K562 (cell line): ENCODE data around the gene MUC5B.

Source experiments
- ATF1 ChIP-seq, 2 experiments: fragments of 450-650 bp in 1 of 2; IDR thresholded peaks; 2 replicates each; pipeline ENCODE4 v1.6.1; 2016; ENCODE audit warnings: missing compliant biosample characterization in 1 of 2, missing genetic modification characterization in 1 of 2
- ATF7 ChIP-seq: fragments of 450-650 bp; IDR thresholded peaks from 2 replicates; pipeline ENCODE4 v1.7.1; 2014; ENCODE audit warnings: mild to moderate bottlenecking, moderate library complexity
- ESRRA ChIP-seq: fragments of 450-650 bp; IDR thresholded peaks from 2 replicates; pipeline ENCODE4 v1.6.1; 2014; ENCODE audit warnings: low read depth, mild to moderate bottlenecking, moderate library complexity, borderline replicate concordance
- NCOA2 ChIP-seq, 2 experiments: fragments of 450-650 bp; IDR thresholded peaks; 2 replicates each; pipeline ENCODE4 v1.6.1; 2018; ENCODE audit warnings: mild to moderate bottlenecking in 2 of 2, moderate library complexity in 1 of 2; ENCODE audit not compliant: partially characterized antibody in 2 of 2
- PTBP1 ChIP-seq: fragments of 200-400 bp; formaldehyde crosslinking; IDR thresholded peaks from 2 replicates; pipeline ENCODE4 v1.6.1; 2017; ENCODE audit warnings: low read depth, low read length
- RBM22 ChIP-seq: fragments of 200-400 bp; formaldehyde crosslinking; IDR thresholded peaks from 2 replicates; pipeline ENCODE4 v1.6.1; 2018; ENCODE audit warnings: low read length, low read depth; ENCODE audit not compliant: poor library complexity, severe bottlenecking
- TCF7L2 ChIP-seq: fragments of 150-350 bp; IDR thresholded peaks from 2 replicates; pipeline ENCODE4 v1.6.1; 2016; ENCODE audit warnings: low read depth, mild to moderate bottlenecking, low read length, moderate library complexity
- TRIM24 ChIP-seq, 2 experiments: fragments of 450-650 bp; IDR thresholded peaks; 2 replicates each; pipeline ENCODE4 v1.6.1; 2016
- TRIM28 ChIP-seq: fragments of 450-650 bp; IDR thresholded peaks from 2 replicates; pipeline ENCODE4 v1.6.1; 2017
- XRCC5 ChIP-seq: fragments of 200-400 bp; formaldehyde crosslinking; IDR thresholded peaks from 2 replicates; pipeline ENCODE4 v1.6.1; 2017; ENCODE audit warnings: low read depth, mild to moderate bottlenecking, low read length
- ZBTB7A ChIP-seq: IDR thresholded peaks from 2 replicates; pipeline ENCODE4 v1.6.1; 2011; ENCODE audit warnings: low read depth, mild to moderate bottlenecking, low read length, moderate library complexity, borderline replicate concordance; ENCODE audit not compliant: control insufficient read depth
- ZFX ChIP-seq: sonication (generic); formaldehyde crosslinking; IDR thresholded peaks from 2 replicates; pipeline ENCODE4 v1.8.0; 2022; ENCODE audit warnings: mild to moderate bottlenecking, missing genetic modification reagents, moderate library complexity

GRCh38 chr11:1256257-1257045 is 33.6 kb downstream of the MUC5B start:
- no peak for TF ChIP-seq ATF1 (CRISPR knock-in tag; IDR thresholded peaks at IDR 0.05)
- no peak for TF ChIP-seq ATF1 (tag; IDR thresholded peaks at IDR 0.05)
- no peak for TF ChIP-seq ZBTB7A
- no peak for TF ChIP-seq TCF7L2
- TF ChIP-seq ZFX: no peak
- TF ChIP-seq ATF7: no peak
- TF ChIP-seq XRCC5: no peak
- no peak for TF ChIP-seq TRIM28
- no peak for TF ChIP-seq RBM22
- TF ChIP-seq TRIM24 (IDR thresholded peaks at IDR 0.05): no peak
- no peak for TF ChIP-seq NCOA2 (IDR thresholded peaks at IDR 0.05; ENCODE audit: partially characterized antibody in 2 of 2)
- no peak for TF ChIP-seq PTBP1
- no peak for TF ChIP-seq ESRRA
